NCI-H2196 treated with DMSO at 0.1 percent for 48 hours (cell line): Measurements from ENCODE around the gene TYW1.
A peak's percentile ranks its signal among the peaks of the same experiment; 100 is the strongest.
"Not testable (repeated sequence)": the region's sequence is repeated elsewhere in the genome, so short reads cannot be mapped to it uniquely, and the experiment has no call there.

Experiments used
- DNase-seq: peaks from one replicate; lab custom pipeline; 2025; ENCODE audit not compliant: unreplicated experiment; lab: John Stamatoyannopoulos, UW

Gene TYW1

GRCh38 chr7:67043559-67043930, 46.9 kb downstream of the TYW1 start:
- peak; percentile 29 for DNase-seq

GRCh38 chr7:67045496-67045995, 48.9 kb downstream of the TYW1 start:
- DNase-seq = no peak

- not testable (repeated sequence) for DNase-seq
These were observed 50.2 kb downstream of the TYW1 start for GRCh38 chr7:67046819-67047218.

- DNase-seq = not testable (repeated sequence)
These were observed 53.3 kb downstream of the TYW1 start for GRCh38 chr7:67049908-67050307.

GRCh38 chr7:67052161-67052560, 55.5 kb downstream of the TYW1 start:
- DNase-seq = not testable (repeated sequence)

- no peak for DNase-seq
These were observed 60.0 kb downstream of the TYW1 start for GRCh38 chr7:67056683-67057082.

- not testable (repeated sequence) for DNase-seq
These were observed 64.7 kb downstream of the TYW1 start for GRCh38 chr7:67061321-67061720.

GRCh38 chr7:67062802-67063201, 66.2 kb downstream of the TYW1 start:
- DNase-seq = not testable (repeated sequence)

GRCh38 chr7:67066950-67067622, 70.5 kb downstream of the TYW1 start:
- not testable (repeated sequence) for DNase-seq

- DNase-seq = not testable (repeated sequence)
These were observed 79.5 kb downstream of the TYW1 start for GRCh38 chr7:67076120-67076519.

- not testable (repeated sequence) for DNase-seq
These were observed 86.2 kb downstream of the TYW1 start for GRCh38 chr7:67082880-67083279.

GRCh38 chr7:67089261-67089660, 92.6 kb downstream of the TYW1 start:
- not testable (repeated sequence) for DNase-seq

GRCh38 chr7:67091053-67091452, 94.4 kb downstream of the TYW1 start:
- DNase-seq = not testable (repeated sequence)

GRCh38 chr7:67098031-67098430, 101.4 kb downstream of the TYW1 start:
- not testable (repeated sequence) for DNase-seq

- DNase-seq = not testable (repeated sequence)
These were observed 102.8 kb downstream of the TYW1 start for GRCh38 chr7:67099406-67099805.

GRCh38 chr7:67100038-67100437, 103.4 kb downstream of the TYW1 start:
- DNase-seq = not testable (repeated sequence)

- no peak for DNase-seq
These were observed 104.3 kb downstream of the TYW1 start for GRCh38 chr7:67100956-67101361.

GRCh38 chr7:67104937-67105336, 108.3 kb downstream of the TYW1 start:
- DNase-seq = not testable (repeated sequence)

- no peak for DNase-seq
These were observed 108.7 kb downstream of the TYW1 start for GRCh38 chr7:67105377-67105776.

- not testable (repeated sequence) for DNase-seq
These were observed 109.6 kb downstream of the TYW1 start for GRCh38 chr7:67106255-67106654.

- DNase-seq = not testable (repeated sequence)
These were observed 114.7 kb downstream of the TYW1 start for GRCh38 chr7:67111342-67111741.

GRCh38 chr7:67114483-67115246, 118.0 kb downstream of the TYW1 start:
- not testable (repeated sequence) for DNase-seq
